Peyer's patch (tissue), 4 donors: ENCODE results near the gene CAMSAP3. TPM values are rescaled to one million over a fixed set of nuclear protein-coding genes. Genes with fewer than 3 reads are reported as not detected.

Experiments used
- DNase-seq, 3 donors: peaks; one replicate each; pipeline ENCODE4 v3.0.0-alpha.2; 2017 to 2019
- H3K27ac ChIP-seq, 4 donors: fragments of 200-600 bp; sonication (generic); one replicate each; pipeline ENCODE4 v1.5.1; 2016 to 2019
- H3K27me3 ChIP-seq, 2 donors: fragments of 200-600 bp; sonication (generic); one replicate each; pipeline ENCODE4 v1.5.1; 2019
- H3K36me3 ChIP-seq, 3 donors: fragments of 200-600 bp; sonication (generic); one replicate each; pipeline ENCODE4 v1.5.1; 2016 to 2019
- H3K4me1 ChIP-seq, 4 donors: fragments of 200-600 bp; sonication (generic); one replicate each; pipeline ENCODE4 v1.5.1; 2016 to 2019
- H3K4me3 ChIP-seq, 4 donors: fragments of 200-600 bp; sonication (generic); 1 replicate in 3 of 4; 2 replicates in 1 of 4; pipeline ENCODE4 v1.5.1; 2016 to 2019; ENCODE audit warnings: mild to moderate bottlenecking in 1 of 4
- H3K9me3 ChIP-seq, 4 donors: fragments of 200-600 bp; sonication (generic); one replicate each; pipeline ENCODE4 v1.5.1; 2016 to 2019; ENCODE audit warnings: mild to moderate bottlenecking in 1 of 4
- POLR2A ChIP-seq, 2 donors: fragments of 450-650 bp; IDR thresholded peaks; one replicate each; pipeline ENCODE4 v1.5.1; 2017; ENCODE audit warnings: antibody characterized with exemption in 2 of 2, mild to moderate bottlenecking in 2 of 2, moderate library complexity in 2 of 2
- total RNA-seq, 4 donors: library from RNA; depleted of rRNA; stranded (reverse); fragments of >200 nt; gene quantifications; one replicate each; pipeline ENCODE4 v1.1.0, GENCODE V29; 2016
- TF ChIP-seq, protein P1 (sequence below), 6 experiments: fragments of 450-650 bp in 4 of 6; fragments of 200-600 bp in 2 of 6; sonication (generic) in 1 of 6; IDR thresholded peaks; one replicate each; pipeline ENCODE4 v1.5.1; 2017 to 2019; ENCODE audit warnings: antibody characterized with exemption in 6 of 6, mild to moderate bottlenecking in 3 of 6, moderate library complexity in 1 of 6

Gene CAMSAP3
- total RNA-seq, 4 donors from 2014 or later = 24.8 to 71.7 (median 60.3) TPM

- TF ChIP-seq, protein P1, sequence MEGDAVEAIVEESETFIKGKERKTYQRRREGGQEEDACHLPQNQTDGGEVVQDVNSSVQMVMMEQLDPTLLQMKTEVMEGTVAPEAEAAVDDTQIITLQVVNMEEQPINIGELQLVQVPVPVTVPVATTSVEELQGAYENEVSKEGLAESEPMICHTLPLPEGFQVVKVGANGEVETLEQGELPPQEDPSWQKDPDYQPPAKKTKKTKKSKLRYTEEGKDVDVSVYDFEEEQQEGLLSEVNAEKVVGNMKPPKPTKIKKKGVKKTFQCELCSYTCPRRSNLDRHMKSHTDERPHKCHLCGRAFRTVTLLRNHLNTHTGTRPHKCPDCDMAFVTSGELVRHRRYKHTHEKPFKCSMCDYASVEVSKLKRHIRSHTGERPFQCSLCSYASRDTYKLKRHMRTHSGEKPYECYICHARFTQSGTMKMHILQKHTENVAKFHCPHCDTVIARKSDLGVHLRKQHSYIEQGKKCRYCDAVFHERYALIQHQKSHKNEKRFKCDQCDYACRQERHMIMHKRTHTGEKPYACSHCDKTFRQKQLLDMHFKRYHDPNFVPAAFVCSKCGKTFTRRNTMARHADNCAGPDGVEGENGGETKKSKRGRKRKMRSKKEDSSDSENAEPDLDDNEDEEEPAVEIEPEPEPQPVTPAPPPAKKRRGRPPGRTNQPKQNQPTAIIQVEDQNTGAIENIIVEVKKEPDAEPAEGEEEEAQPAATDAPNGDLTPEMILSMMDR (IDR thresholded peaks at IDR 0.05) = no peak
- TF ChIP-seq POLR2A (IDR thresholded peaks at IDR 0.05) = no peak
- H3K9me3 ChIP-seq = no peaks in the 10 kb centered on the region
- DNase-seq = no peak
- H3K4me3 ChIP-seq = no peak overlapping the region
- H3K27me3 ChIP-seq = no peaks in the 10 kb centered on the region
- H3K4me1 ChIP-seq = peaks cover 12 to 30% (median 21%) of the 10 kb centered on the region in 4 donors
- peaks cover 0 to under 1% (median 0%) of the 10 kb centered on the region in 3 donors for H3K36me3 ChIP-seq
- H3K27ac ChIP-seq = no peak overlapping the region
Observed at GRCh38 chr19:7631577-7631976, 35.9 kb downstream of the CAMSAP3 start.

DNA sequence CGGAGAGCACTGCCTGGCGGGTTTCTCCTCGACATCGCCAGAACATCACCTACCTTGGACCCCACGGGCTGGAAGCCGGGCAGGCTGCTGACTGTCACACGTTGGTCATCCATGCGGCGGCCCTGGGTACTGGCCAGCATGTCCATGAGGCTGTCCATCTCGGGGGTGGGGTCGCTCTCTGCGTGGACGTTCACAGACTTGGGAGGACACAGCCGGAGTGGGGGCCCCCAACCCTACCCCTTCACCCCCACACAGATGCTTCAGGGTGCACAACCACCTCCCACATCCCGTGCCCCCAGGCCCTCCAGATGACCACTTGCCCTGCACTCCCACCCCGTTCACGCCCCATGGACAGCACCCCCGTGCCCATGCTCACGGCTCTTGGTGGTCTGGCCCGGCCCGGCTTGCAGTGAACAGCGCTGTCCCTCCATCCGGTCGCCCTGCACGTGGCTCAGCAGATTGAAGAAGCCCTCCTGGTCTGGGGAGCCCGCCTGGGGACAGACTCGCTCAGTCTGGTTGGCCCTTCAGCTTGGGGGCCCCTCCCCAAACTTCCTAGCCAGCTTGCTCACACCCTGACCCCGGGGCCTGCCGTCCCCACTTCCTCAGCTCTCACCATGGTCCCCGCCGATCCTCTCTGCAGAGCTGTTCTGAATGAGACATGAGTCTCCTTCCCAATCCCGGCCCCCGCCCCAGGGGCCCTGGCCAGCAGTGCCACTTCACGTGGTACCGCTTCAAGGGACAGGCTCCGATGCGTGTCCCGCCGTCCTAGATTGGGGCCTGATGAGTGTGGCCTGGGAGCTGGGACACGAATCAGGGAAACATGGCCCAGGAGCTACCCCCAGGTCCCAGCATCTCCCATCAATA is 36.9 kb downstream of the CAMSAP3 start:
- H3K9me3 ChIP-seq = no peaks in the 10 kb centered on the region
- peaks cover 12 to 32% (median 23%) of the 10 kb centered on the region in 4 donors for H3K4me1 ChIP-seq
- no peaks in the 10 kb centered on the region for H3K27me3 ChIP-seq
- no peak overlapping the region for H3K4me3 ChIP-seq
- H3K36me3 ChIP-seq = no peaks in the 10 kb centered on the region
- no peak overlapping the region for H3K27ac ChIP-seq
- DNase-seq = no peak
- TF ChIP-seq POLR2A (IDR thresholded peaks at IDR 0.05) = no peak
- TF ChIP-seq, protein P1 (IDR thresholded peaks at IDR 0.05) = no peak

DNA sequence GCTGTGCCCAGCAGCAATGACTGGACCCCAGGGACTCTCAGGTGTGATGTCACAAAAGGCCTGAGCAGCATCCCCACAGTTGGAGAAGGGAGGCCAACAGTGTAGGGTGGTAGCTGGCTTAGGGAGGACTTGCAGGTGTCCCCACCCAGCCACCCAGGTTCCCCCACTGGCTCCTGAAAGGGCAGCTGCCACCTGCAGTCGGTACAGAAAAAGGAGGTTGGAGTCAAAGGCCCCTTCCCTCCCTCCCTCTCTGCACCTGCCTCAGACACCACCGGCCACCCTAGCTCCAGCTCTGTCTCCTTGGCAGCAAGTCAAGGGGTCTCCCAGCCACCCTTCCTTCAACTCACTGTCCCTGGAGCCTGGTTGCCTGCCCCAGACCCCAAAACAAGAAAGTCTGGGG is 38.0 kb downstream of the CAMSAP3 start, which contains the start of gene PCP2:
Gene PCP2 (minus strand): TSS at position 22 of the 400 bp plus-strand sequence. CDS start 262 bp downstream, outside the sequence.
- no peaks in the 10 kb centered on the region for H3K9me3 ChIP-seq
- no peak for DNase-seq
- H3K27me3 ChIP-seq = no peaks in the 10 kb centered on the region
- no peak within 1 kb of the TSS for H3K27ac ChIP-seq
- H3K4me1 ChIP-seq = peaks cover 6 to 25% (median 17%) of the 10 kb centered on the region in 4 donors
- H3K36me3 ChIP-seq = no peaks in the 10 kb centered on the region
- no peak for TF ChIP-seq POLR2A (IDR thresholded peaks at IDR 0.05)
- TF ChIP-seq, protein P1 (IDR thresholded peaks at IDR 0.05) = no peak
- H3K4me3 ChIP-seq = no peak within 1 kb of the TSS

DNA sequence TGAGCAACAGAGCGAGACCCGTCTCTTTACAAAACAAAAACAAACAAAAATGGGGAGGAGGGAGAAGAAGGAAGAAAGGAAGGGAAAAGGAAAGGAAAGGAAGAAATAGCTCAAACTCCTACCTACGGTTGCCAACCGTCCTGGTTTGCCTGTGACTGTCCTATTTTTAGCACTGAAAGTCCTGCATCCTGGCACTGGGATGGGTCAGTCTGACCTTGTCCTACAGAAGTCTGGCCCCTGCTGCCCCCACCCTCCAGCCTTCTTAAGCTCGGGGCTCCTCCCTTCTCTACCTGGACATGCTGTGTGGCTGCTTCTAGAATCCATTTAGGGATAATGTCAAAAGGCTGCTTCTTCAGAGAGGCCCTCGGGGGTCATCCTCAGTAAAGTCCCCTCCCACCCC is 40.0 kb downstream of the CAMSAP3 start:
- no peak overlapping the region for H3K4me3 ChIP-seq
- TF ChIP-seq, protein P1 (IDR thresholded peaks at IDR 0.05) = no peak
- TF ChIP-seq POLR2A (IDR thresholded peaks at IDR 0.05) = no peak

DNA sequence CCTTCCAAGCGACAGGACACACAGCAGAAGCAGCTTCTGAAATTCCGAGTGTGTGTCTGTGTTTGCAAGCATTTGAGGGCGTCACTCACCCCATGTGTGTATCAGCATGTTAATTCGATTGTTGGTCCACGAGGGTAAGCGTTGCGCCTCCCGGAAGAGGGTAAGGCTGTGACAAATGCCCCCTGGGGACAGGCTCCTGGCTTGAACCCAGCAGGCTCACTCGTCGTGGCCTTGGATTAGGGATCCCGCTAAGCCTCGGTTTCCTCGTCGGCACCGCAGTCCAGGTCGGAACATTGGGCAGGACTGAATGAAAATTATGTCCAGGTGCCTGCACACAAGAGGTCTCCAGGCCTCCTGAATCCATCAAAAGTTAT is 40.6 kb downstream of the CAMSAP3 start:
- no peak for TF ChIP-seq POLR2A (IDR thresholded peaks at IDR 0.05)
- TF ChIP-seq, protein P1 (IDR thresholded peaks at IDR 0.05) = no peak
- Histone ChIP-seq H3K27me3 (no peaks in the 10 kb centered on the region), H3K4me3 (peak overlapping the region; percentile 62 to 91 (median 72)), H3K4me1 (peaks cover 0 to 11% (median 5%) of the 10 kb centered on the region in 4 donors), H3K9me3 (no peaks in the 10 kb centered on the region), H3K27ac (peak overlapping the region; percentile 84 to 89 (median 88)), H3K36me3 (peaks cover 0 to 10% (median 0%) of the 10 kb centered on the region in 3 donors)
- no peak for DNase-seq

More for the DNA sequence above, 40.0 kb downstream of the CAMSAP3 start:
- H3K4me1 ChIP-seq = peaks cover under 1 to 15% (median 8%) of the 10 kb centered on the region in 4 donors
- H3K27ac ChIP-seq = no peak overlapping the region
- no peaks in the 10 kb centered on the region for H3K27me3 ChIP-seq
- DNase-seq = no peak
- peaks cover 0 to 6% (median 0%) of the 10 kb centered on the region in 3 donors for H3K36me3 ChIP-seq
- H3K9me3 ChIP-seq = no peaks in the 10 kb centered on the region
